NCI-H1436 (cell line): ENCODE results near the gene TP53RK.
"Not testable (repeated sequence)": the region's sequence is repeated elsewhere in the genome, so short reads cannot be mapped to it uniquely, and the experiment has no call there.

Source experiments
- DNase-seq: peaks from one replicate; lab custom pipeline; 2025; lab: John Stamatoyannopoulos, UW

The TP53RK gene

GRCh38 chr20:46683011-46683667, 6.1 kb downstream of the TP53RK start:
- no peak for DNase-seq

GRCh38 chr20:46682063-46682821, 7.0 kb downstream of the TP53RK start:
- no peak for DNase-seq

GRCh38 chr20:46681032-46681854, 8.0 kb downstream of the TP53RK start:
- peak; percentile 71 for DNase-seq

GRCh38 chr20:46680684-46681031, 8.6 kb downstream of the TP53RK start:
- DNase-seq: no peak

- DNase-seq: no peak
Measured at GRCh38 chr20:46678516-46678915, 10.7 kb downstream of the TP53RK start.

- no peak for DNase-seq
Measured at GRCh38 chr20:46677608-46678007, 11.6 kb downstream of the TP53RK start.

GRCh38 chr20:46676649-46677316, 12.5 kb downstream of the TP53RK start:
- DNase-seq: not testable (repeated sequence)

- DNase-seq: no peak
Measured at GRCh38 chr20:46674253-46675083, 14.8 kb downstream of the TP53RK start.

GRCh38 chr20:46673394-46674252, 15.6 kb downstream of the TP53RK start:
- DNase-seq: no peak

- DNase-seq: no peak
Measured at GRCh38 chr20:46672543-46673148, 16.6 kb downstream of the TP53RK start.

- no peak for DNase-seq
Measured at GRCh38 chr20:46671866-46672542, 17.2 kb downstream of the TP53RK start.

GRCh38 chr20:46670585-46671584, 18.4 kb downstream of the TP53RK start:
- no peak for DNase-seq

- DNase-seq: no peak
Measured at GRCh38 chr20:46670228-46670584, 19.0 kb downstream of the TP53RK start.

- DNase-seq: no peak
Measured at GRCh38 chr20:46666818-46667515, 22.3 kb downstream of the TP53RK start.

GRCh38 chr20:46666306-46666705, 22.9 kb downstream of the TP53RK start:
- DNase-seq: no peak

GRCh38 chr20:46665602-46666001, 23.6 kb downstream of the TP53RK start:
- no peak for DNase-seq

GRCh38 chr20:46663531-46663930, 25.7 kb downstream of the TP53RK start:
- DNase-seq: no peak

- DNase-seq: no peak
Measured at GRCh38 chr20:46661659-46662058, 27.6 kb downstream of the TP53RK start.
